Measurements from ENCODE around the gene PRG2. TPM values are rescaled to one million over a fixed set of nuclear protein-coding genes. Genes with fewer than 3 reads are reported as not detected.

Gene PRG2
- total RNA-seq, 4 donors from 2014 or later: 0.22 to 0.94 (median 0.71) TPM; not detected in 1

- DNase-seq: peak; percentile 40 to 49
Measured at GRCh38 chr11:57434640-57435546, 44.4 kb upstream of the PRG2 start.

GRCh38 chr11:57432714-57433163, 42.3 kb upstream of the PRG2 start:
- intact Hi-C loops (cut with DNase I): no loop called here
- WGBS, 2 donors: 80 to 85% methylated on average over 7 of the region's 7 CpGs
- Histone ChIP-seq H3K4me1 (peaks cover 74 to 79% of the 10 kb centered on the region in 2 donors), H3K9me3 (no peaks in the 10 kb centered on the region), H3K4me3 (replicated peaks in 1 of 3) (no peak overlapping the region), H3K27ac (peak overlapping the region; percentile 18 to 89 (median 89)), H3K36me3 (no peaks in the 10 kb centered on the region), H3K27me3 (no peaks in the 10 kb centered on the region)
- TF ChIP-seq POLR2A (IDR thresholded peaks at IDR 0.05) (no peak), CTCF (IDR thresholded peaks at IDR 0.05) (no peak)
- DNase-seq: no peak

More at GRCh38 chr11:57434640-57435546, 44.4 kb upstream of the PRG2 start:
- Histone ChIP-seq H3K4me3 (replicated peaks in 1 of 3) (no peak overlapping the region), H3K9me3 (no peaks in the 10 kb centered on the region), H3K27ac (peak overlapping the region; percentile 78 to 89 (median 89)), H3K27me3 (no peaks in the 10 kb centered on the region), H3K36me3 (no peaks in the 10 kb centered on the region), H3K4me1 (peaks cover 68 to 74% of the 10 kb centered on the region in 2 donors)
- TF ChIP-seq CTCF (IDR thresholded peaks at IDR 0.05) (no peak), POLR2A (IDR thresholded peaks at IDR 0.05) (no peak)
- WGBS, 2 donors: 58 to 61% methylated on average over 15 of the region's 15 CpGs
- intact Hi-C loops (cut with DNase I): no loop called here

GRCh38 chr11:57432149-57432561, 41.7 kb upstream of the PRG2 start:
- Histone ChIP-seq H3K27me3 (no peaks in the 10 kb centered on the region), H3K9me3 (no peaks in the 10 kb centered on the region), H3K4me1 (peaks cover 79 to 85% of the 10 kb centered on the region in 2 donors), H3K27ac (peak overlapping the region in 2 of 3 donors; percentile 89), H3K36me3 (no peaks in the 10 kb centered on the region), H3K4me3 (replicated peaks in 1 of 3) (no peak overlapping the region)
- no peak for DNase-seq
- intact Hi-C loops (cut with DNase I): no loop called here
- WGBS, 2 donors: 65 to 74% methylated on average over 5 of the region's 5 CpGs
- TF ChIP-seq CTCF (IDR thresholded peaks at IDR 0.05): no peak
- no peak for TF ChIP-seq POLR2A (IDR thresholded peaks at IDR 0.05)

- Histone ChIP-seq H3K27ac (peak overlapping the region; percentile 29 to 74 (median 73)), H3K9me3 (no peaks in the 10 kb centered on the region), H3K4me3 (replicated peaks in 1 of 3) (no peak overlapping the region), H3K36me3 (no peaks in the 10 kb centered on the region), H3K4me1 (peaks cover 84 to 89% of the 10 kb centered on the region in 2 donors), H3K27me3 (no peaks in the 10 kb centered on the region)
- intact Hi-C loops (cut with DNase I): no loop called here
- WGBS, 2 donors: 16 to 33% methylated on average over 1 of the region's 1 CpG
- TF ChIP-seq POLR2A (IDR thresholded peaks at IDR 0.05) (no peak), CTCF (IDR thresholded peaks at IDR 0.05) (no peak)
- DNase-seq: no peak
Measured at GRCh38 chr11:57430952-57431351, 40.5 kb upstream of the PRG2 start.

- H3K9me3 ChIP-seq: no peaks in the 10 kb centered on the region
- DNase-seq: no peak
- peak overlapping the region in 2 of 3 donors; percentile 73 to 74 for H3K27ac ChIP-seq
- H3K4me1 ChIP-seq: peaks cover 84 to 89% of the 10 kb centered on the region in 2 donors
- intact Hi-C loops (cut with DNase I): no loop called here
- no peak for TF ChIP-seq CTCF (IDR thresholded peaks at IDR 0.05)
- no peak for TF ChIP-seq POLR2A (IDR thresholded peaks at IDR 0.05)
- no peaks in the 10 kb centered on the region for H3K27me3 ChIP-seq
- WGBS, 2 donors: 65 to 73% methylated on average over 4 of the region's 4 CpGs
- no peaks in the 10 kb centered on the region for H3K36me3 ChIP-seq
- no peak overlapping the region for H3K4me3 ChIP-seq (replicated peaks in 1 of 3)
Measured at GRCh38 chr11:57429946-57430345, 39.5 kb upstream of the PRG2 start.
